NCI-H524 treated with DMSO at 0.1 percent for 48 hours (cell line): ENCODE measurements around the gene EHD4.

ENCODE experiments used
- DNase-seq: peaks from one replicate; lab custom pipeline; 2025; lab: John Stamatoyannopoulos, UW

The EHD4 gene

DNA sequence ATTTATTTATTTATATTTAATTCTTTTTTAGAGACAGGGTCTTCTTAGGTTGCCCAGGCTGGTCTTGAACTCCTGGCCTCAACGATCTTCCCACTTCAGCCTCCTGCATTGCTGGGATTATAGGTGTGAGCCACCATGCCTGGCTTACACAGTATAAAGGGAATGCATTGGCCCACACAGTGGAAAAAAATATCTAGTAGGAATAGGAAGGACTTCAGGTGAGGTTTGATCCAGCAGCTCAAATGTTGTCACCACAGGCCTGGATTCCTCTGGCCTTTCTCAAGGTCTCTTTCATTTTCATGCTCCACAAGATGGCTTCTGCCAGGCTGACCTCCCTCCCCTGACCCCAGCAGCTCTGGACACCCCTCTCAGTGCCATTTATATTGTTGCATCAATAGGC, 76.4 kb downstream of the EHD4 start:
- no peak for DNase-seq

DNA sequence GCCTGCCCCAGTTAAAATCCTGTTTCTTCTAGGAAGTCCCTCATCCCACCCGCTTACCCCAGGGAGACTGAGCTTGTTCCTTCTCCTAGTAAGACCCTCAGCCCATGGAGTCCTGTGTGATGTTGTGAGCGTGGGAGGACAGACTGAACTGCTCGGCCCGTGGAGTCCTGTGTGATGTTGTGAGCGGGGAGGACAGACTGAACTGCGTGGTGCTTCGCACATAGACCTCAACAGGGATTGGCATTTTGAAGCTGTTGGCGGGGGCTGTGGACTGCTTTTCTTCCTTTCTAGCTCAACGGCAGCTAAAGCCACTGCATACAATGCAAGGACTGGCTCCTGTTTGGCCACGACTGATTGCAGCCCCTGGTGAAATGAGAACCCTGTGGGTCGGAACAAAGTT, 76.9 kb downstream of the EHD4 start:
- DNase-seq = no peak

DNA sequence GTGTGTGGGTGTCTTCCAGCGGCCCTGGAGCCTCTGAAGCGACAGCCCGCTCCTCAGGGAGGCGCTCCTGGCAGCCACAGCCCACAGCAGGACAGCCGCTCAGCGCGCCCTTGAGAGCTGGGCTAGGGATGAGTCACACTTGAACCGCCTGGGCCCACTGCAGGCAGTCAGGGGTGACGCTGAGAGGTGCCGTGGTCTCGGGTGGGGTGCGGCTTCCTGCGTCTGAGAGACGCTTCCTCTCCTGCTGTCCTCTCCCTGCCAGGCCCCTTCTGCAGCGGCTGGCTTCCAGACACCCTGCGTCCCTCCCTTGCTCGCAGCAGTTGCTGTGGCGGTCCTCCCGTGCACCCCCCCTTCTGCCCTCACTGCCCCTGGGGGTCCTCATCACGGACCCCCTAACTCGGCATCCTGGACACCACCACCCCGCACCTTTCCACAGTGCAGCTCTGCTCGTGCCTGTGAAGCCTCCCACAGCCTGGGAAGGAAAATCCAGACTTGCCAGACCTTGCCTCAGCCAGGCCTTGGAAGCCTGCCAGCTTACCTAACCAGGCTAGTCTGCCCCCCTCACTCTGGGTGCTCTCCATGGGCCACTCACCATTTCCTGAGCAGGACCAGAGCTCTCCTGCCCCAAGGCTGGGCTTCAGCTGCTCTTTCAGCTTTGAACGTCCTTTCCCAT, 77.4 kb downstream of the EHD4 start:
- DNase-seq = no peak

DNA sequence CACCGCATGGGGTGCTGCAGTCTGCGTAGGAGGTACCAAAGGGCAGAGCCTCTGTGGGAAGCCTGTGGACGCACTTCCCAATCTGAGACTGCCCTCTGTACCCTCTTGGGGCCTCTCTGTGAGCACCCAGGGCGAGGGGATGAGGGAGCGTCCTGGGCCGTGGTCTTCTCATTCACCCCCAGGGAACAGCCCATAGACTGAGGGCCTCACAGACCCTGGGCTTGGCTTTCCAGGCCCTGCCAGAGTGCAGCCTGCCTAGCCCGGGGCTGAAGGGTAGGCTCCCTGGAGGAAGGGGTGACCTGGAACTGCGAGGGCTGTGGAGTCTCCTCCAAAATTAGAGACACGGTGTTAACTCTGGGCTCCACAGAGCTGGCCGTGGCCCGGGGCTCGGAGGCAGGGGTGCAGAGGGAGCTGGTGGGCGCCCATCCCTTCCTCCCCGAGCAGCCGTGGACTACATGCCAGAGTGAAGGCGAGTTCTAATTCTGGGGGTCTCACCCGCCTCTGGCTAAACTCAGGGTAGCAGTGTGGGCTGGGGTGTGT, 78.0 kb downstream of the EHD4 start:
- no peak for DNase-seq

DNA sequence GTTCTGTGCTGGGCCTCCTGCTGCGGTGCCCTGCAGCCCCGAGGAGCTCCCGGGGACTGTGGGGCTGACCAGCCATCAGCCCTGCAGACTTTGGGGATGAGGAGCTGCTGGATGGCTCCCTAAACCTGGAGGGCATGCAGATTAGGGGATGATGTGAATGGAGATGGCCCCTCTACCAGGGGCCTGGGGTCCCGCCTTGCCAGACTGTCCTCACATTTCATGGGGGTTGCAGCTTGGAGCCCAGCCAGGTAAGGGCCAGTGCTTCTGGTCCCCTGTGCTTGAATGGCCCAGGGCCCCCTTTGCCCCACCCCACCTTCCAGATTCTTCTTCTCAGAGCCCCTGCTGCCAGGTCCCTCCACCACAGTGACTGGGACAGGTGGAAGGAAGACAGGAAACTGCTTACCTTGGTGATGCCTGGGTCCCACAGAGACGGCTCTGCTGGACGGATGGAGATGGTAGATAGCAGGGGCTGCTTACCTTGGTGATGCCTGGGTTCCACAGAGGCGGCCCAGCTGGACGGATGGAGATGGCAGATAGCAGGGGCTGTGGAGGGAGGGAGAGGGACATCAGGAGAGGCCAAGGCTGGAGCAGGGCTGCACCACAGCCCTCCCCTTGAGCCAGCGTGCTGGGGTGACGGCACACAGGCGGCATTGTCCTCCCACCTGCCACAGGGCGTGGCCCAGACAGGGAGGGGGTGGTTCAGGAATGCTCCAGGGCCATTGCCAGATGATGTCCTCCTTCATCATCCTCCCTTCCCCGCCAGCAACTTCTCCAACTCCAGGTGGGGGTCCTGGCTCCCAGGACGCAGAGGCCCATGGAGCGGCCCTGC, 78.7 kb downstream of the EHD4 start, which contains the start of gene SPTBN5:
Gene SPTBN5 (minus strand): TSS at position 632 of the 829 bp plus-strand sequence. CDS start 556 bp downstream, at position 76.
- no peak for DNase-seq

DNA sequence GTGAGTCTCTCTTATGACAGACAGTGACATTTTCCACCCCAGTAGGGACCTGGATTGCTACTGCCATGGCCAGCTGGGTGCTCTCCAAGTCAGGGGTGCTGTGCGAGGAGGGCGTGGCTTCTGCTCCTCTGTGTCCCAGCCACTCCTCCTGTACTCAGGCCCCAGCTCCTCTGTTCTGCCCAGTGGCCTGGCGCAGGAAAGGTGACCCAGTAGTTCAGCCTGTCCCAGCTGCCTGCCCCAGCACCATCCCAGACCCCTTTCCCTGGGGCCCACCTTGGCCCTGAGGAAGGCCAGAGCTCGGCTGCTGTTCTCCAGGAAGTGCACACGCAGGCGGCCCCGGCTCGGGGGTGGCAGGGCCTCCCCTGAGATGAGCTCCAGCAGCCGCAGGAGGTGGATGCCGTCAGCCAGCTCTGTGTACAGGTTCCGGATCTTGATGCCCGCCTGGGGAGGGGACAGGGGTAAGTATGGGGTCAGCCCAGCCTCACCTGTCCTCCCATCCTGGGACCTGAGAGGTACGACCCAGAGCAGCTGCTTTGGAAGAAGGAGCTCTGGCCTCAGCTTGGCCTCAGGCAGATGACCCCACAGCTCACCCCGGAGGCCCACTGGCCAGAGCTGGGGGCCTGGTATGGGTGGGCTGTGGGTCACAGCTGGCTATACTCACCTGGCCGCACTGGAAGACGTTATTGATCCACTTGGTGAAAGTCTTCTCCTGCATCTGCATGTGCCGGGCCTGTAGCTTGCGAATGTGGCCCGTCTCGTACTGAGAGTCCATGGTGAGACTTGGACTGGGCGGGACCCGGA, 79.5 kb downstream of the EHD4 start:
- DNase-seq = no peak

DNA sequence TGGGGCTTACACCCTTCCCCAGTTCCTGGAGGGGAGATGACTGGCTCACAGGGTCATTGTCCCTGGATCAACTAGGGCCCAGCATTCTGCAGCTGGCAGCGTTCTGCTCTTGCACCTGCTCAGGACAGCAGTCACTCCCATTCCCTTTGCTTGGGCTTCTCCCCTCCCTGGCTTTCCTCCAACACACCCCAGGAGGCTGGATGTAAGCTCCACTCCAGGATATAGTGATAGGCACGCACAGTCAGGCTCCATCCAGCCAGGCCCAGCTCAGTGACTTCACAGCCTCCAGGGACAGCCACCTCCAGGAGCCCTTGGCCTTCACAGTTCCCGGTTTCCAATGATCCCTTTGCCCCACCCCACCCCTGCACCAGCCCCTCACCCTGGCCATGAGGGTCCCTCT, 80.4 kb downstream of the EHD4 start:
- peak; percentile 64 for DNase-seq

DNA sequence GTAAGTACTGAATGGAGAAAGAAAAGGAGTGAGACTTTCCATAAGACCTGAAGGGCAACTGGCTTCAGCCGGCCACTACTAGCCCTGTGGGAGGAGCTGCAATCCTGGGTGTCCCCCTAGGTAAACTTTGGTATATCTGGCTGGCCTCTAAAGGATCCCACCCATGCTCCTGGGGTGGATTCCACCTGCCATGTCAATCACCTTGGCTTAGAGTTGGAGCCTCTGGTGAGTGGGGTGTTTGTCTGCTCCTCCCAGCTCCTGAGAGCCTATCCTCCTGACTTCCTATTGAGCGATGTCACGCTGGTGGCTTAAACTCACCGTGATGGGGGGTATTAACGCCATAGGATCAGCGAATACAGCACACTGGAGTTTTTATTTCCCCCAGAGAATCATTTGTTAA, 81.1 kb downstream of the EHD4 start:
- no peak for DNase-seq

DNA sequence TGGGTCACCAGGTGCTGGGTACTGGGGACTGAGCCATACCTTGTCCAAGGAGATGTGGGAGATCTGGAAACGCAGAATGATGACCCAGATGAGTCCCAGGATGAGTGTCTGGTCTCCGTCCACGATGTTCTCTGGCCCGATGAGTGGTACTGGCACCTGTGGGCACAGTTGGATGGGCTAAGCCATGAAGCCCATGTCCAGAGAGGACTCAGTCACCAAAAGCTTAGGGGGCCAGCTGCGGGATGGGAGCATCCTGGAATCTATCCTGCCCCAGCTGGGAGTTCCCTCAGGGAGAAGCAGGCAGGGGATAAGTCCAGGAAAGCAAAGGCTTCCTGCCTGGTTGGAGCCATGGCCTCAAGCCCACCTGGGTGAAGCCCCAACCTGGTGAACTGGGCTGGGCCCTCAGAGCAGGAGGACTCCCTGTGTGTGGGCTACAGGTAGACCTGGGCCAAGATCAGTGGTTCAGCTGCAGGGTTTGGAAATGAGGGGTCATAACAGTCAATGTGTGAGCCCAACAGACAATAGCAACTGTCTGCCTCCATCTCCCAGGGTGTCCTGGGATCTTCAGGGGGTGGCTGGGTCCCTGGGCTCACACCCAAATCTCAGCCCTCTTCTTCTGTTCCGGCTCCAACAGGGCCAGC, 82.2 kb downstream of the EHD4 start:
- no peak for DNase-seq

DNA sequence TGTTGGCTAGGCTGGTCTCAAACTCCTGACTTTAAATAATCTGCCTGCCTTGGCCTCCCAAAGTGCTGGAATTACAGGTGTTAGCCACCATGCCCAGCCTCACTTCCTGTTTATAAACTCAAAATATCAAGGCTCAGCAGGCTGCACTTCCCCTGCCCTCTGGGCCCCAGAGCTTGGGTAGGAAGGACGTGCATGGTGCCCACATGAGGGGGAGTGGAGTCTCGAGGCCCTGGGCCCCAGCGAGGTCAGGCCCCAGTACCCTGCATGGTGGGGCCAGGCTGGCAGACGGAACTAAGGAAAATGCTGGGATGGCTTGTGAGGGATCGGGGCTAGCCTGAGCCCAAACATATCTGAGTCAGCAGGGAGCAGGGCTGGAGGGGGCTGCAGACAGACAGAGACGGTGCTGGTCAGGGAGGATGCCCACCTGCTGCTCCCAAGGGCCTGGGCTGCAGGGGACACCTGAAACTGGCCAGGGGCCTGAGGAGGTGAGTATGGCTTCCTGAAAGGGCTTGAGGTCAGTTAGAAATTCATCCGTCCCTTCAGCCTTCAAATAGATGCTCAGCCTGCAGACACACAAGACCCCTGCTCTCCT, 83.6 kb downstream of the EHD4 start:
- DNase-seq = no peak

DNA sequence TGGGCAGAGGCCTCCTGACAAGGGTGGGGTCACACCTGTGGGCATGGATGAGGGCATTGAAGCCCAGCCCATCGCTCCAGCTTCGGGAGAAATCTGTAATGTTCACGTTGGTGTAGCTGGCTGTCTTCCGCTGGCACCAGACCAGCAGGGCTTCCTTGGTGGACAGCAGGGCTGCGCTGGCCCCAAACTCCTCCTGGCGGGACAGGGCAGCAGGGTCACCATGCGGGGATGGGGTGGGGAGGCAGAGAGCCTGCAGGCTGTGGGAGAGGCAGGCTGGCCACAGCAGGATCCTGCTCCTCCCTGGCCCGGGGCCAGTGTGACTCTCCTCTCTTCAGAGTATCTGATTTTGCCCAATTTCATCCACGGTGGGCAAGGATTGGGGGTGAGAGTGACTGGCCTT, 84.5 kb downstream of the EHD4 start:
- no peak for DNase-seq

DNA sequence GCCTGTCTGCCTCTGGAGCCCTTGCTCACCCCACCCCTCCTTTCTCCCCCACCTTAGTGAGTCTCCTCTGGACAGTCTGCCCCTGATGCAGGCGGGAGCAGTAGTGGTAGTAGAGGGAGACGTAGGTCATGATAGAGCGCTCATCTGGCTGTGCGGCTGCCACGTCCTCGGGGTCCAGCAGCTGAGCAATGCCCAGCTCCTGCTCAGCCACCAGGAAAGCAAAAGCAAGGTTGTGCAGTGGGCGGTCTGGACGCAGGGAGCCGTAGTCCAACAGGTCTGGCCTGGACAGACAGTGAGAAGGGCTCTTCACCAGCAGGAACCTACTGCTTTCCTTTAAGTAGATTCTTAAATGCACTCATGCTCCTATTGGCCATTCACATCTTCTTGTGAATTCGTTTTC, 85.2 kb downstream of the EHD4 start:
- DNase-seq = no peak

DNA sequence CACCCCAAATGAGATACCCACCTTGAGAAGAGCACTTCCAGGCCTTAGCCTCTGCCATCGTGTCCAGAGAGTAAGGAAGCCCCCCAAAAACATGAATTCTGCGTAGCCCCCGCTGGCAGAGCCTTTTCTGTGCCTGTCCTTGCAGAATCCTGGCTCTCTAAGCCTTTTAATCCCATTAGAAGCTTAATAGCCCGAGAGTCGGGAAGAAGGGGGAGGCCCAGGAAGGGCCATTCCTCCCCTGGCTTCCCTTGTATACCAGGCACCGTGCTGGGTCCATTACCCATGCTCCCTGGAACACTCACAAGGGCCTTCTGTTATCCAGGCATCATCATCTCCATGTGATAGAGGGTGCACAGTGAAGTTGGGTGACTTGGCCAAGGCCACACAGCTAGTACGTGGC, 85.6 kb downstream of the EHD4 start:
- DNase-seq = no peak

DNA sequence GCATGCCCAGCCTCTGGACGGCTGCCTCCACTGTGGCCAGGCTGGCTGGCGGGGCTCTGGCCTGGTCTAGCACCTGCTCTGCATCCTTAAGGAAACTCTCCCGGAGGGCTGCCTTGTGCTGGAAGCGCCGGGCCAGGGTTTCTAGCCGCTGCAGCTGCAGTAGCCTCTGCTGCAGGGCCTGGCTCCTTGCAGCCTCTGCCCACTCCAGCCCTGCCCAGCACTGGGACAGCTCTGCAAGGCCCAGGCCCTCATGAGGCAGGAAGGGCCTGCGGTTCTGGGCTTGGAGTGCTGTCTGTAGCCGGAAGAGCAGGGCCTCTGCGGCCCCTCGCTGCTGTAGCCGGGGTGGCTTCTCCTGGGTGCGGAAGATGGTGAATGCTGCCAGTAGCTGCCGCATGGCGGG, 86.5 kb downstream of the EHD4 start:
- DNase-seq = no peak

DNA sequence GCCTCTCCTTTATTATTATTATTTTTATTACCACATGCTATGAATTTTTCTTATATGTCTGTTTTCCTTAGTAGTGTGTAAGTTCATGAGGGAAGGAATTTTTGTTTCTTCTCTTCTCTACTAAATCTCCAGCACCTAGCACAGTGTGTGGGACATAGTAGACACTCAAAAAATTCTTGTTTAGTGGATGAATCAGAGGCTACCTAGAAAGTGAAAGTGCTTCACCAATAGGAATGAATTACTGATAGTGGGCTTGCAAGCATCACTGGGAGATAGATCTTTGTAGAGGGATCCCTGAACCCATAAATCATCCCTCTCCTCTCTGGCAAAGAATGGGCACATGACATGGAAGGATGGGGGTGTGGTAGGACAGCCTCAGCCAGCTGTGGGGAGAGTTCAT, 87.0 kb downstream of the EHD4 start:
- DNase-seq = no peak

DNA sequence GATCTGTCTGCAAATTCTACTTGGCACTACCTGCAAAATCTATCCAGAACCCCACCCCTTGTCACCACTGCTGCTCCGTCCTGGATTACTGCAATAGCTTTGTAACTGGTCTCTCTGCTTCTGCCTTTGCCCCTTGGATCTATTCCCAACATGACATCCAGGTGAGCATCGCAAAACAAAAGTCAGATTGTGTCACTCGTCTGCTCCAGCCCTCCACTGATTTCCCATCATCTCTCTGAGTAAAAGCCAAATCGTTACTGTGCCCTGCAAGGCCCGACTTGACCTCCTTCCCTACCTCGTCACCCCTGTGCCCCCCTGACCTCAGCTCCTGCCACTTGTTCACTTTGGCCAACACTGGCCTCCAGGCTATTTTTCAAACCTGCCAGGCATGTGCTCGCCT, 87.9 kb downstream of the EHD4 start:
- DNase-seq = no peak

DNA sequence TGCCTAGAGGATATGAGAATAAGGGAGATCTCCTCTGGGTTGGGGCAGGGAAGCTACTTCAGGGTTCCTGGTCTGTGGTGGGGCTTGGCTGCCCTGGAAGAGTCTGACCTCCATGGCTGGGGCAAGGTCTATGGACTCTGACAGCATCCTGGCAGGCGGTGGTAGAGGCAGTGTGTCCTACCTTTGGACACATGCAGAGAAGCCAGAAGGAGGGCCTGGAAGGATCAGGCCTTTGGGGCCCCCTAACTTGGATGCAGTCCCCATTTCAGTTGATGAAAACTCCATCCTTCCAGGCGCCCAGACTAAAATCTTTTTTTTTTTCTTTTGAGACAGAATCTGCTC, 88.9 kb downstream of the EHD4 start:
- no peak for DNase-seq

DNA sequence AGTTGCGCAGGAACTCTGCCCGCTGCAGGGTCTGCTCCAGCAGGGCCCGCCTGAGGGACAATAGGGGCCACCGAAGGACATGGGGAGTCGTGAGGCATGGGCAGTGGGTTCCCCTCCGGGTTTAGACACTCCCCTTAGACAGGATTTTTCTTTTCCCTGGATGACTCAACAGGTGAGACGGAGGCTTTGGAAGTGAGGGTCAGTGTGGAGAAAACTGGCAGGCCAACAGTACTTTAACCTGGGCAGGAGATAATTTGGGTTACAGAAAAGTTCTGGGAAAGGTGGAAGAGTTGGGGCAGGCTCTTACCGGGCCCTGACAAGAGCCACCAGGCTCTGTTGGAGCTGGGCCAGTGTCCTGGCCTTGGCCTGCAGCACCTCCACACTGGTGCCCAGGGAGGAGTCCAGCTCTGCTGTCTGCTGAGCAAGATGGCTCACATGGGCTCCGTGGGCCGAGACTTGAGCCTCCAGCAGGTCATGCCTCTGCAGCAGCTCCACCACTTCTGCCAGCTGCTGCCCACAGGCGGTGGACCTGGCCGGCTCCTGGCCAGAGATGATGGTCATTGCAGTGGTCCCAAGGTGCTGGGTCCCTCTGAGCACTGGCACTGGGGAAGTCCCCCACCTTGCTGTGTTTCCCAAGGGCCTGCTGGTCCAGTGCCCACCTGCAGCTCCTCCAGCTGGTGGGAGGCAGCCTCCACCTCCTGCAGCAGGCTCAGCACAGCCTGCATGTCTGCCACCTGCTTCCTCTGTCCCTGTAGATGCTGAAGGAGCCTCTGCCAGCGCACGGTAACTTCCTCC, 89.5 kb downstream of the EHD4 start:
- DNase-seq = no peak

DNA sequence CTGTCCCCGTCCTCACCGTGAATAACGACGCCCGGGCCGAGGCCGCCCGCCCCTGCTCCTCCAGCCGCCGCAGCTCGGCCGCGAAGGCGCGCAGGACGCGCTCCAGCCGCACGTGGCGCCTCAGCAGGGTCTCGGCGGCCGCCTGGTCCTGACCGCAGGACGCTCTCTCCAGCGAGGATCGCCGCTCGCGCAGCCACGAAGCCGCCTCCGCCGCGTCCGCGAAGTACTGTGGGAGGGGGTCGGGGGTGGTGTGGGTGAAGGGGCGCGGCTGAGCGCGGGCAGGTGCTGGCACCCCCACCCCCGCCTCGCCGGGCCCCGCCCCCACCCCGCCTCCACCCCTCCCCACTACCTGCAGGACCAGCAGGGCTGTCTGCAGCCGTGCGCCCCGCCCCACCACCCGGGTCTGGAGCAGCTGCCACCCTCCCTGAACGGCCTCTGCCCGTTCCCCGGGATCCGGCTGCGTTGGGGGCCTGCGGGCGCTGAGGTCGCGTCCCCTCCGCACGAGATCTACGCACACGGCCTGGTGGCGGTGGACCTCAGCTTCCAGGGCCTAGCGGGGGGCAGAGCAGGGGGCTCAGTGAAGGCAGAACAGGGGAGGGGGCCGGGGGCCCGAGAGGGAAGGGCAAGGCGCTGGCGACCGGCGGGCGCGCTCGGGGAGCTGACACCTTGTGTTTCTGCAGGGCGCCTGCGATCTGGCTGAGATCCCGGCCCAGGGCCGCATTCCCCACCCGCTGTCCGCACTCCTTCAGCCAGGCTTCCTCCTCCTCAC, 90.3 kb downstream of the EHD4 start:
- no peak for DNase-seq

DNA sequence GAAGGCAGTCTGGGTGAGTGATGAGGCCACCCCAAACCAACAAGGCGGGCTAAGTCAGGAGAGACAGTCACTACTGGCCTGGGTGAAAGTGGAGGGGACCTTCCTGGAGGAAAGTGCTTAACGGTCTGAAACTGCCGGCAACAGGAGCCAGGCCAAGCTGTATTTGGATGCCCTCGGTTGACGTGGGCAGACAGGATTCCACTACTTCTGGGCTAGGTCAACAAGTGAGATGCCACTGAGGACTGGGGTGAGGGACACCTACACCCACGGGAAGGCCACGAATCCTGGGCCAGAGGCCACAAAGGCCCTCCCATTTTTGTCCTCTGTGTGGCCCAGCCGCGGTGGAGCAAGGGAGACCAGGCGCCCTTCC, 90.8 kb downstream of the EHD4 start:
- no peak for DNase-seq
